HUES48 (cell line): ENCODE data around the gene FMOD.
"Not testable (repeated sequence)": the region's sequence is repeated elsewhere in the genome, so short reads cannot be mapped to it uniquely, and the experiment has no call there.

Experiments used
- H3K27ac ChIP-seq: one replicate; pipeline ENCODE4 v1.7.0; 2013; ENCODE audit warnings: low read depth, low read length, inconsistent platforms
- H3K27me3 ChIP-seq: 2 replicates; pipeline ENCODE4 v1.6.1; 2013; ENCODE audit warnings: mild to moderate bottlenecking, low read length; ENCODE audit not compliant: control insufficient read depth, insufficient read depth
- H3K36me3 ChIP-seq: 2 replicates; pipeline ENCODE4 v1.6.1; 2013; ENCODE audit warnings: low read length; ENCODE audit not compliant: control insufficient read depth, insufficient read depth
- H3K4me1 ChIP-seq: 2 replicates; pipeline ENCODE4 v1.6.1; 2013; ENCODE audit warnings: mild to moderate bottlenecking, low read length; ENCODE audit not compliant: control insufficient read depth, insufficient read depth
- H3K4me3 ChIP-seq: 2 replicates; pipeline ENCODE4 v1.5.1; 2013; ENCODE audit warnings: mild to moderate bottlenecking, low read depth, low read length
- H3K9ac ChIP-seq: 2 replicates; pipeline ENCODE4 v1.6.1; 2013; ENCODE audit warnings: mild to moderate bottlenecking, low read depth, low read length, moderate library complexity
- H3K9me3 ChIP-seq: 2 replicates; pipeline ENCODE4 v1.6.1; 2013; ENCODE audit warnings: low read length; ENCODE audit not compliant: control insufficient read depth, insufficient read depth

Gene FMOD

DNA sequence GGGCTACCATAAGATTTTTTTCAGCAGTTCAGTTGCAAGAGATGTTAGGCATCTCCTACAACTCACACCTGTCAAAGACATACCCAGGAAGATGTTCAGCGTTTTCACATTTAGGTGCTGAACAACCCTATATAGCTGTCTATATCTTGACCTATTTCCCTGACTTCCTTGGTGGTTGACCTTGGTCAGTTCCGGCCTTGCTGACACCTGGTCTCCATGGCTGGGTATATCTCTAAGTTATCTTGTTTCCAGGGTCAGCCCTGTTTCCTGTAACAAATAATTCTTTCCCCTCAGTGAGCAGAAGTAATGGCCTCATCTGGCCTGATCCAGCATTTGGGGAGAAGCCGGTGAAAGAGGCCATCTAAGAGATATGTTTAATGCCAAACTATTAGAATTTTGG, 48.0 kb downstream of the FMOD start:
- peaks cover 72% of the 10 kb centered on the region for H3K27me3 ChIP-seq
- H3K4me1 ChIP-seq: peaks cover 23% of the 10 kb centered on the region
- H3K27ac ChIP-seq: no peak overlapping the region
- no peak overlapping the region for H3K4me3 ChIP-seq
- no peaks in the 10 kb centered on the region for H3K36me3 ChIP-seq
- H3K9ac ChIP-seq: no peak overlapping the region
- H3K9me3 ChIP-seq: no peaks in the 10 kb centered on the region

DNA sequence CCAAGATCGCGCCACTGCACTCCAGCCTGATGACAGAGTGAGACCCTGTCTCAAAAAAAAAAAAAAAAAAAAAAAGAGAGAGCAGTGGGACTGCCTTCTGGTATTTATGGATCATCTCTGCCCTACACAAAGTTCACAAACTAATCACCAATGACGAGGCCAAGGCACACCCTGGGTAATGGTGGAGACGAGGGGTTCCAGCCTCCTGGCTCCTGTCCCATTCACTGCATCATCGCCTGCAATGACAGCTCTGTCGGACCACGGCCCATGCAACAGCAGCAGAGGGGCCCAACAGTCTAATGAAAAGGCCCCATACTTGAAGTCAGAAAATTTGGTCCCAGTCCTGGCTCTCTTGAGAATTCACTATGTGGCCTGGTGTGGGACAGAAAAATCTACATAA, 48.5 kb downstream of the FMOD start:
- Histone ChIP-seq H3K9ac (no peak overlapping the region), H3K9me3 (no peaks in the 10 kb centered on the region), H3K36me3 (no peaks in the 10 kb centered on the region), H3K27ac (no peak overlapping the region), H3K27me3 (peaks cover 68% of the 10 kb centered on the region), H3K4me1 (peaks cover 21% of the 10 kb centered on the region), H3K4me3 (no peak overlapping the region)

DNA sequence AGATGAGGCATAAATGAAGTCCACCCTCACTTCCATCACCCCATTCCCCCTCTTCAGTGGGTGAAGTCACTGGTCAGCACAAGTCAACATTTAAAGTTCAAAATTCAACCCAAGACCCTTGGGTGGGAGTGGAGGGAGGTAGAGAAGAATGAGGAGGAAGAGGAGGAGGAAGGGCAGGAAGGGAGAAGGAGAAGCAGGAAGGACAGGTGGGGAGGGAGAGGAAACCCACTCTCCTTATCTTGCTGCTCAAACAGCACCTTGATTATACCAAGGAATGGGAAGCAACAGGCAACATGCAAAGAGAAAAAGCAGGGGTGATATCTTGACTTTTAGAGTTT, 49.6 kb downstream of the FMOD start:
- no peaks in the 10 kb centered on the region for H3K36me3 ChIP-seq
- peaks cover 57% of the 10 kb centered on the region for H3K27me3 ChIP-seq
- H3K9me3 ChIP-seq: no peaks in the 10 kb centered on the region
- no peak overlapping the region for H3K4me3 ChIP-seq
- H3K4me1 ChIP-seq: peaks cover 10% of the 10 kb centered on the region; the same call in 1 of the 2 replicates
- no peak overlapping the region for H3K27ac ChIP-seq
- H3K9ac ChIP-seq: no peak overlapping the region

DNA sequence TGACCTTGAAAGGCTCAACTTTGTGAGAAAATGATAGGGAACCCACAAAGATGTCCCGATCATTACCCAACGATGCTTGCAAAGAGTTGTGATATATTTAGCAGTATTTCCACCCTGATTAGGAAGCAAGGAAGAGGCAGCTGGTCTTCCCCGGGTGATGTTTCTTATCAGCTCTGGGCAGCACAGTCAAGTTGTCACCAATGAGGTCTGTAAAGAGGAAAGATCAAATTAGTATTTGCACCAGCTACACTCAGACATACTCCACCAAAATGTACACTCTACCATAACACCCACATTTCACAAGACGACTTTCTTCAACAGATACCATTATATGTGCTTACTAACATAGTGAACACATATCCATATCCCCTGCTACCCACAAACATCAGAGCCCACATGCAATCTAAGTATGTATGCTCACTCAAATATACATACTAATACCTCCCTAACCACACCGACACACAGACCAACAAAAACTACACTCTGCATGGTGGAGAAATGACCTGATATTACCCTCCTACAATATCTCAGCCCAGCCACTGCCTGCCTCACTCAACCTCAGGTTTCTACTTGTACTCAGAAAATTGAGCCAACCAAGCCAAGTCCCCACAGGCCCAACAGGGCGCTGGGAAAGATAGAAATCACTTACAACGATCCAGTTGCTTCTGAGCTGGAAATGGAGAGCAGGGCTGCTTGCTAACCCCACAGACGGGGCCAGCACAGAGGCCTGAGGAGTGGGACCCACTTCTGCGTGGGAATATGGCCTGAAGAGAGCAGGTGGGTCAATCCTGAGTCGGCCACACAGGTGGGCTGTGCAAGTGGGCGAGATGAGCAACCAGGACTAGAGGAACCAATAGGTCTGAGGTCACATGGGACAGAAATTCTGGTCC, 50.2 kb downstream of the FMOD start:
- peaks cover 4% of the 10 kb centered on the region; the same call in 1 of the 2 replicates for H3K4me1 ChIP-seq
- no peak overlapping the region for H3K4me3 ChIP-seq
- H3K9me3 ChIP-seq: no peaks in the 10 kb centered on the region
- no peak overlapping the region for H3K27ac ChIP-seq
- peaks cover 50% of the 10 kb centered on the region for H3K27me3 ChIP-seq
- no peaks in the 10 kb centered on the region for H3K36me3 ChIP-seq
- no peak overlapping the region for H3K9ac ChIP-seq

DNA sequence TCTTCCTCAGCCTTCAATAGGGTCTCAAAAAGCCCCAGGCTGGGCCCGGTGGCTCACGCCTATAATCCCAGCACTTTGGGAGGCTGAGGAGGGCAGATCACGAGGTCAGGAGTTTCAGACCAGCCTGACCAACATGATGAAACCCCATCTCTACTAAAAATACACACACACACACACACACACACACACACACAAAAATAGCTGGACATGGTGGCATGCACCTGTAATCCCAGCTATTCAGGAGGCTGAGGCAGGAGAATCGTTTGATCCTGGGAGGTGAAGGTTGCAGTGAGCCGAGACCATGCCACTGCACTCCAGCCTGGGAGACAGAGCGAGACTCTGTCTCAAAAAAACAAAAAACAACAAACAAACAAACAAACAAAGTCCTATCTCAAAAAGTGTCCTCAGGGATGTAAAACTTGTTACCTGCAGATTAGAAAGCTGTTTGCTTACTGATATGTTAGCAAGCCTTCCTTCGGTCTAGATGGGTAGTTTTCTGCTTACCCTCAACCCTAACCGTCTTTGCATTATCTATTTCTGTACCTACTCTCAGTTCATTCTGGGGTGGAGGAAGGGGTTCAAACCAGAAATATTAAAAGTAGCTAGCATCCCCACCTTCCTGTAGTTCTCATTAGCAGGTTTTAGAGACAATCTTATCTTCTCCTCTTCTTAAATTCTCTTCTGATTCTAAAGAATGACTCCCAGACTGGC, 51.0 kb downstream of the FMOD start:
- H3K36me3 ChIP-seq, H3K9ac ChIP-seq, H3K9me3 ChIP-seq, H3K4me3 ChIP-seq, H3K4me1 ChIP-seq, H3K27ac ChIP-seq: not testable (repeated sequence)
- peaks cover 45% of the 10 kb centered on the region for H3K27me3 ChIP-seq

DNA sequence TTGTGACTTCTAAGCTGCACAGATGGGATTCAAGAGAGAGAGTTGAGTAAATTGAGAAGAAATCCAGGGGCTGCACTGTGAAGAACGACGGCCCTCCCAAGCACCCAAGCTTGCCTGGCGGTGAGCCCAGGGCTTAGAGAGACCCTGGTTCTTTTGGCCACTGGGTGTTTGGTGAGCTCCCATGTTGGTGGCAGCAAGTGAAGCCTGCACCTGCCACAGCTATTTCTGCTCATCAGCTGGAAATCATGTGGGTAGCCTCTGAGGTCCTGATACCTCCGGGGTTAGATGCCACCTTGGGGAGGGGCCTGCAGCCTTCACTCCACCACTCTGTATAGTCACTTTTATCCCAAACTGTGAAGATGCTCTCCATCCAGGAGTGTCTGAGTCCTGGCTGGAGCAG, 51.8 kb downstream of the FMOD start:
- H3K27ac ChIP-seq: no peak overlapping the region
- H3K9ac ChIP-seq: no peak overlapping the region
- no peaks in the 10 kb centered on the region for H3K9me3 ChIP-seq
- H3K4me1 ChIP-seq: no peaks in the 10 kb centered on the region
- H3K27me3 ChIP-seq: peaks cover 38% of the 10 kb centered on the region
- no peak overlapping the region for H3K4me3 ChIP-seq
- H3K36me3 ChIP-seq: no peaks in the 10 kb centered on the region

DNA sequence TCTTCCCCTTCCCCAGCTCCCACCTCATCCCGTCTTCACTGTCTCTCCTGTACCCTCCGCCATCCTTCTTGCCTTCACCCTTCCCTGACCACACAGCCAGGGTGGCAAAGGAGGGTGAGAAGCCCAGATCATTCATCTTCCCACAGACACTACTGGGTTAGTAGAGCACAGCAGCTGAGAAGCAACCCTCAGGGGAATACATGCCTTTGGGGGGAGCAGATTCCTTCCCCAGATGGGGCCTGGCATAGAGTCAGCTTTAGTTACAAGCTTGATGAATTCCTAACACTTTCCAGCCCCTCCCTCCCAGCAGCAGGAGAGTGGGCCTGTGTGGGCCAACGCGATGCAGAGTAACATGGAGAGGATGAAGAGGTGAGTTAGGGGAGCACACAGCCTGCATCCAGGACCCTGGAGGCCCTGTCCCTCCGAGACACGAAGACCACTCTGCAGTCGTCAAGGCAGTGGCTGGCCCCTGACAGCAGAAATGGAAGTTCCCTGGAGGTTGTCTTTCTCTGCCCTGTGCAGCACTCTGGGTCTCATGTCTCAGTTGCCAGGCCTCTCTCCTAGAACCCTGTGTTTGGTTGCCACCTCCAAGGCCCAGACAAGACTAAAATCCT, 54.4 kb downstream of the FMOD start:
- H3K4me1 ChIP-seq: no peaks in the 10 kb centered on the region
- no peaks in the 10 kb centered on the region for H3K36me3 ChIP-seq
- no peak overlapping the region for H3K9ac ChIP-seq
- H3K9me3 ChIP-seq: no peaks in the 10 kb centered on the region
- H3K27me3 ChIP-seq: peaks cover 25% of the 10 kb centered on the region
- no peak overlapping the region for H3K27ac ChIP-seq
- H3K4me3 ChIP-seq: no peak overlapping the region

DNA sequence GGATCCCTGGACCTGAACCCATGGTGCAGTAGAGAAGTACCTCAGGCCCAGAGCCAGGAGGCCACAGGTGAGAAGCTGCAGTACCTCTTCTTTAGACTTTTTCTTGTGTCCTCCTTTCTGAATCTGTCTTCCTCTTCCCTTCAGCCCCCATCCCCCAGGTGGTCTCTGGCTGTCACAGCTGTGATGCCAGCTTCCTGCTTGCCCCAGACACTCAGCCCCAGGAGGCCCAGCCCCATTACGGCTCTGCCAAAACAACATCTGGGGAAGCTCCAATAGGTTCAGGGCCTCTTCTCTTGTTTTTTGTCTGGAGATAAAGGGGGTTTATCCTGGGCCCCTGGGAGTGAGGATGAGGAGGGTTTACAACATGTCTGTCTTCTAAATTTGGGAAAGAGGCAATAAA, 55.1 kb downstream of the FMOD start:
- Histone ChIP-seq H3K36me3 (no peaks in the 10 kb centered on the region), H3K27ac (no peak overlapping the region), H3K9ac (no peak overlapping the region), H3K4me1 (peaks cover 7% of the 10 kb centered on the region), H3K27me3 (peaks cover 22% of the 10 kb centered on the region), H3K9me3 (no peaks in the 10 kb centered on the region), H3K4me3 (no peak overlapping the region)

DNA sequence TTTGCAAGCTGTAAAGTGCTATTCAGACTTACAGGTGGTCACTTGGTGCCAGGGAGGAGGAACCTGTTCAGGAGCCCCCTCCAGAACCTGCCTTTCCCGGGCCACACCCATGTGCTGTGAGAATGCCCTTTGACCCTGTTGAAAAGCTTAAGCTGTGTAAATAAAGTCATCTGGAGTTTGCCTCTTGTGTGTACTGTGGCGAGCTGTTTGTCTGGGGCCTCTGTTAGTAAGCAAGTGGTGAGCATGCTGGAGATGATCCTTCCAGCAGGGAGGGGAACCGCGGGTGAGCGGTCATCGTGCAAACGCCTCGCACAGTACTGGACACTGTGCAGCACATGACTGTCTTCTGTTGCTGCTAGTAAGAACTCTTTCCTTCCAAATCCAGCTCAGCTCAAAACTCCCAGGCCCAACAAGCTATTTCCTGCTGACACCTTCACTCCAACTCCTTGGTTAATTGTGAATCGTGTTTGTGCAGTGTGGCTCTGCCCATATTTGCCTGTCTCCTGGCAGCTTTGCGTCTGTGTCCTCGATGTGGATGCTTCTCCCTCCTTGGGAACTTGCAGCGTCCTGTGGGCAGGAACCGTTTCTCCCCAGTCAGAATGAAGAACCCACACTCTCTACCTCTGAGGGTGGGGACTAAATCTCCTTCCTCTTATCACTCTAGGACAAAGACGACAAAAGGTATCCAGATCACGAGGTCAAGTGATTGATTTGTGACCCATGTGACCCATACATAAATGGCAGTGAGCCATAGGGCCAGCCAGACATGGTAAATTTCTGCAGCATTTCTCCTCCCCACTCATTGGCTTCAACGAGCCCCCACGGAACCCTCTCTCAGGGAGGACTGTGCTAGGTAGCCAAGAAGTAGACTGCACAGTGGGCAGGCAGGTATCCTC, 59.5 kb downstream of the FMOD start:
- H3K9me3 ChIP-seq: no peaks in the 10 kb centered on the region
- H3K27ac ChIP-seq: peak overlapping the region; percentile 89
- peaks cover 38% of the 10 kb centered on the region for H3K27me3 ChIP-seq
- H3K36me3 ChIP-seq: no peaks in the 10 kb centered on the region
- no peak overlapping the region; the same call in 1 of the 2 replicates for H3K9ac ChIP-seq
- H3K4me3 ChIP-seq: peak overlapping the region; percentile 47; the same call in 1 of the 2 replicates
- H3K4me1 ChIP-seq: peaks cover 37% of the 10 kb centered on the region
